Hair follicular keratinocyte (primary cell): ENCODE data around the gene EML5. TPM values are rescaled to one million over a fixed set of nuclear protein-coding genes. Genes with fewer than 3 reads are reported as not detected.

Source experiments
- total RNA-seq: library from RNA; depleted of rRNA; stranded (reverse); fragments of >200 nt; gene quantifications from 2 replicates; pipeline ENCODE4 v1.2.3, GENCODE V29; 2015

The EML5 gene
- 0.16 and 0.72 TPM in 2 replicates for total RNA-seq

DNA sequence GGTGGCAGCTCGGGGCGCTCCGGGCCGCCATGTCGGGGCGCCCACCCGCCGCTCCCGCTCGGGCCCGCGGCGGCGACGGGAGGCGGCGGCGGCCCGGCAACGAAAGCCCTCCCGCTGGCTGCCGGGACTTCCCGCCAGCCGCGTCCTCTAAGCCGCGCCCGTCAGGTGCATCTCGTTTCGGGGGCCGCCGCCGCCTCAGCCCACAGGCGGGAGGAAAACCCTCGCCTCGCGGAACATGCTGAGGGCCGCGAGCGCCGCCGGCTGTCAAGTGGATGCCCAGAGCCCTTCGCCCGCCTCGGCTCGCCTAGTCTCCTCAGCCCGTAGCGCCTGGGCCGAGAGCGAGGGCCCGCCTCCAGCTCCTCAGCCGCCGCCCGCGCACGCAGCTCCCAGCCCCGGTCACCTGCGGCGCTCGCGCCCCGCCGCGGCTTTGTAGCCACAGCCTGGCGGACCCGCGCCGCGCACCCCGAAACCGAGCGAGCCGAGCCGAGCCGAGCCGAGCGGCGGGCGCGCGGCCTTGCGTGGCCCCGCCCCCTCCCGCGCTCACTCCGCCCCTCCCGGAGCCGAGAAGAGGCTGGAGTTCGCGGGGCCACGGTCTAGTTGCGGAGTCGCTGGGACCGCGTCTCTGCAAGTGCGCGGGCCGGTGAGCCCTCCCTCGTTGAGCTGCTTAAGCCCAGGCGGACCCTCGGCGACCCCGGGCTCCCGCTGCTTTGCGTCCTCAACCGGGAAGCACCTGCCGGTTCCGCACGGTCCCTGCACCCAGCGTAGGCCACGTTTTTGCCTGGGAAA is at the start of gene EML5:
EML5 (minus strand) TSS at position 481 of the 786 bp plus-strand sequence; CDS start at position 31, 450 bp downstream.

DNA sequence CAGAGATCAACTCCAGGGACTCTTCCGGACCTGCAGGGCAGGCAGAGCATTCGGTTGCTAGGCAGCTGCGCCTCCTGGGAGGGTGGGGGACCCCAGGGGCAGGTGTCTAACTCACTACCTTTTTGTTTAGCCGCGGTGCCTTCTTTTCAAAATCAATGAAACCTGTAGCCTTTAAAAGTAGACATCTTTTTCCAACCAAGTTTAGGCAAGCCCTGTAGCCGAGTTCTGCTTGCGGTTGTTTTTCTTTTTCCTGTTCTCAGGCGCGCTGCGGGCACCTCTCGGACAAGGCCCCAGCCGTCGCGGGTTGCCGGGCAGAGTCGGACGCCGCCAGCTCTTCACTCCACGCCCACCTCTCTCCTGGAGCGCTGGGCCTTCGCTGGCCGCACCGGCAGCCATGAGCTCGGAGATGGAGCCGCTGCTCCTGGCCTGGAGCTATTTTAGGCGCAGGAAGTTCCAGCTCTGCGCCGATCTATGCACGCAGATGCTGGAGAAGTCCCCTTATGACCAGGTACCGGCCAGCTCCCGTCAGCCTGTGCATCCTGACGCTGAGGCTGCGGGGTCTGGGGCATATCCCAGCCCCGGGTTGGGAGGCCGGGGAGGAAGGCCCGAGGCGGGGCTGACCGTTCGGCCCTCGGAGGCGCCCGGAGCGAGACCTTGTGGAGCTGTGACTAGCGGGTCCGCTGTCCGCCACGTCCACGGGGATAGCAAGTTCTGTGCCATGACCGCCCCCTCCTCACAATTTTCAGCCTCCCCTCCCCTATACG is 31.7 kb upstream of the EML5 start, which contains the start of gene TTC8:
TTC8 (plus strand) TSS at position 338 of the 764 bp plus-strand sequence; CDS start at position 395, 57 bp downstream.

DNA sequence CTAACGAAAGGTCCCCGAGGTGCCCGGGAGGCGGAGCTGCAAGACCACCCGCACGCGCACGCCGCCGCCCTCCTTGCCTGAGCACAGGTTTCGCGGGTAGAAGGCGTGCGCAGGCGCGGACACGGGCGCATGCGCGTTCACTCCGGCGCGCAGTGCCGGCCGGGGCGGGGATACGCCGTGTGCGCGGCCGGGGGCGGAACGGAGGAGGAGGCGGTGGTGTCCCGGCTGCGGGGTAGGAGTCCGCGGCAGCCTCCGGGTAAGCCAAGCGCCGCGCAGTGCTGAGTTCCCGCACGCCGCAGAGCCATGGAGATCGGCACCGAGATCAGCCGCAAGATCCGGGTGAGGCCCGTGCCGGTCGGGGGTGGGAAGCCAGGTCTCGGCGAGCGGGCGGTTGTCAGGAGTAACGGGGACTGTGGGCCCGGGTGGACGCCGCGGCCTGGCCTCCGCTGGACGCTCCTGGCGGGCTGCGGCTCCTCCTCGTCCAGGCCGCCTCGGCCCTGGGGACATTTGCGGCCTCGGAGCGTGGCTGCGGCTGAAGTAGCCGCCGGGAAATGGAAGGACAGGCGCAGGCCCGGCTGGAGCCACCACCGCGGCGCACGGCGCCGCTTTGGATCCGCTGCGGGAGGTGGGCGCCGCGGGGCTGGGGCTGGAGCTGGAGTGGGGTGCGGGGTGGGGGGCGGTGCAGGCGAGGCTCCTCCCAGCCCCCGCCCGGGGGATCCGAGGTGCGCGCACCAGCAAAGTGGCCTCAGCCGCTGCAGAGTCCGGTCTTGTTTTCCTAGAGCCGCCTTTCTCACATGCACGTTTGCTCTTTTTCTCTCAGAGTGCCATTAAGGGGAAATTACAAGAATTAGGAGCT is 229.7 kb downstream of the EML5 start, which contains the start of gene ZC3H14:
ZC3H14 (plus strand) TSS at position 207 of the 856 bp plus-strand sequence; CDS start at position 304, 97 bp downstream.

Other genes with a start within 250 kb of the EML5 start
- gene PTPN21, start 237.9 kb downstream of the EML5 start, total RNA-seq, result 4.7 and 5.5 TPM in 2 replicates
- gene ZC3H14, start 229.9 kb downstream of the EML5 start, total RNA-seq, result 46.5 and 48.1 TPM in 2 replicates
- gene TTC8, start 31.7 kb upstream of the EML5 start, total RNA-seq, result 17.4 and 18.1 TPM in 2 replicates